ENCODE measurements around the gene S100PBP. TPM values are rescaled to one million over a fixed set of nuclear protein-coding genes. Genes with fewer than 3 reads are reported as not detected.

S100PBP gene
- total and polyA plus RNA-seq, 2 of the 13 experiments (the other 11 are each of a cell fraction or from before 2014, with no cell fraction given), result 20.4 to 26.1 TPM

GRCh38 chr1:32773018-32773763 lies 44.3 kb upstream of the S100PBP start (continued):
- TF ChIP-seq ZNF510 (CRISPR knock-in tag; IDR thresholded peaks at IDR 0.05; ENCODE audit: low read depth) (no peak), FOXK2 (IDR thresholded peaks at IDR 0.05) (no peak), CBX2 (IDR thresholded peaks at IDR 0.05; ENCODE audit: low read depth, low read length) (no peak), CBX2 (CRISPR knock-in tag; IDR thresholded peaks at IDR 0.05; ENCODE audit: low read depth) (no peak), ZNF878 (CRISPR knock-in tag; IDR thresholded peaks at IDR 0.05) (no peak), ZNF816 (CRISPR knock-in tag; IDR thresholded peaks at IDR 0.05; ENCODE audit: borderline replicate concordance) (no peak), TP53 (CRISPR knock-in tag; conservative IDR thresholded peaks at IDR 0.05) (no peak), ZSCAN22 (CRISPR knock-in tag; IDR thresholded peaks at IDR 0.05) (no peak), NCOA1 (CRISPR knock-in tag; IDR thresholded peaks at IDR 0.05) (no peak), SAP130 (CRISPR knock-in tag; IDR thresholded peaks at IDR 0.05; ENCODE audit: low read depth) (peak; percentile 37; the same call in 1 of the 2 replicates), ZNF850 (CRISPR knock-in tag; conservative IDR thresholded peaks at IDR 0.05) (no peak), HMG20B (CRISPR knock-in tag; conservative IDR thresholded peaks at IDR 0.05) (no peak), ZNF580 (CRISPR knock-in tag; IDR thresholded peaks at IDR 0.05; ENCODE audit: borderline replicate concordance, low read depth) (peak; percentile 28; the same call in 1 of the 2 replicates), ZNF451 (CRISPR knock-in tag; IDR thresholded peaks at IDR 0.05) (no peak), BCL3 (CRISPR knock-in tag; IDR thresholded peaks at IDR 0.05) (no peak), PITX1 (CRISPR knock-in tag; IDR thresholded peaks at IDR 0.05) (no peak), MLXIP (CRISPR knock-in tag; IDR thresholded peaks at IDR 0.05; ENCODE audit: borderline replicate concordance) (no peak)
- TF ChIP-seq, protein P1, sequence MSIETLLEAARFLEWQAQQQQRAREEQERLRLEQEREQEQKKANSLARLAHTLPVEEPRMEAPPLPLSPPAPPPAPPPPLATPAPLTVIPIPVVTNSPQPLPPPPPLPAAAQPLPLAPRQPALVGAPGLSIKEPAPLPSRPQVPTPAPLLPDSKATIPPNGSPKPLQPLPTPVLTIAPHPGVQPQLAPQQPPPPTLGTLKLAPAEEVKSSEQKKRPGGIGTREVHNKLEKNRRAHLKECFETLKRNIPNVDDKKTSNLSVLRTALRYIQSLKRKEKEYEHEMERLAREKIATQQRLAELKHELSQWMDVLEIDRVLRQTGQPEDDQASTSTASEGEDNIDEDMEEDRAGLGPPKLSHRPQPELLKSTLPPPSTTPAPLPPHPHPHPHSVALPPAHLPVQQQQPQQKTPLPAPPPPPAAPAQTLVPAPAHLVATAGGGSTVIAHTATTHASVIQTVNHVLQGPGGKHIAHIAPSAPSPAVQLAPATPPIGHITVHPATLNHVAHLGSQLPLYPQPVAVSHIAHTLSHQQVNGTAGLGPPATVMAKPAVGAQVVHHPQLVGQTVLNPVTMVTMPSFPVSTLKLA (IDR thresholded peaks at IDR 0.05), result no peak
